ENCODE results near the gene DDTL. TPM values are rescaled to one million over a fixed set of nuclear protein-coding genes. Genes with fewer than 3 reads are reported as not detected.
"Not testable (repeated sequence)": the region's sequence is repeated elsewhere in the genome, so short reads cannot be mapped to it uniquely, and the experiment has no call there.

The DDTL gene
- polyA plus RNA-seq, 1 donor from 2014 or later, result 1.7 TPM

- not testable (repeated sequence) for H3K36me3 Mint-ChIP-seq, H3K27ac Mint-ChIP-seq, H3K4me1 Mint-ChIP-seq, H3K27me3 Mint-ChIP-seq, H3K4me3 Mint-ChIP-seq, H3K9me3 Mint-ChIP-seq
These were observed 11.7 kb upstream of the DDTL start for GRCh38 chr22:23954991-23955305.

GRCh38 chr22:23955886-23956285 lies 10.8 kb upstream of the DDTL start:
- H3K4me3 Mint-ChIP-seq, H3K27me3 Mint-ChIP-seq, H3K4me1 Mint-ChIP-seq, H3K27ac Mint-ChIP-seq, H3K9me3 Mint-ChIP-seq, H3K36me3 Mint-ChIP-seq: not testable (repeated sequence)

DNA sequence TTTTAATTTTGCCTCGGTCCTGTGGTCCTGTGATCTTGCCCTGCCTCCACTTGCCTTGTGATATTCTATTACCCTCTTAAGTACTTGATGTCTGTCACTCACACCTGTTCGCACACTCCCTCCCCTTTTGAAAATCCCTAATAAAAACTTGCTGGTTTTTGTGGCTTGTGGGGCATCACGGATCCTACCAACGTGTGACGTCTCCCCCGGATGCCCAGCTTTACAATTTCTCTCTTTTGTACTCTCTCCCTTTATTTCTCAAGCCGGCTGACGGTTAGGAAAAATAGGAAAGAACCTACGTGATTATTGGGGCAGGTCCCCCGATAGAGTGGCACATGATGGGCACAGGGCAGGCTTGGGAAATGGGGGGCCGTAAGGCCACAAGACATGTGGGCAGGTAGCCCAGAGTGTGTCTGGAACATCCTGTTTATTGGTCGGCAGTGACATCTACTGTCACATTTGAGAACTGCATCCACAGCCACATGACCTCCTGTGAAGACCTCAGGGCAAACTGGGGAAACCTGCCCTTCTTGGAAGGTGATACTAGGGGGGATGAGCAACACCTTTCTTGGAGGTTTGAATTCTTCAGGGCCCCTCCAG lies 10.3 kb upstream of the DDTL start:
- not testable (repeated sequence) for H3K9me3 Mint-ChIP-seq, H3K27me3 Mint-ChIP-seq, H3K36me3 Mint-ChIP-seq, H3K4me3 Mint-ChIP-seq, H3K4me1 Mint-ChIP-seq
- H3K27ac Mint-ChIP-seq, result peak overlapping the region in 1 of 3 donors; percentile 9

DNA sequence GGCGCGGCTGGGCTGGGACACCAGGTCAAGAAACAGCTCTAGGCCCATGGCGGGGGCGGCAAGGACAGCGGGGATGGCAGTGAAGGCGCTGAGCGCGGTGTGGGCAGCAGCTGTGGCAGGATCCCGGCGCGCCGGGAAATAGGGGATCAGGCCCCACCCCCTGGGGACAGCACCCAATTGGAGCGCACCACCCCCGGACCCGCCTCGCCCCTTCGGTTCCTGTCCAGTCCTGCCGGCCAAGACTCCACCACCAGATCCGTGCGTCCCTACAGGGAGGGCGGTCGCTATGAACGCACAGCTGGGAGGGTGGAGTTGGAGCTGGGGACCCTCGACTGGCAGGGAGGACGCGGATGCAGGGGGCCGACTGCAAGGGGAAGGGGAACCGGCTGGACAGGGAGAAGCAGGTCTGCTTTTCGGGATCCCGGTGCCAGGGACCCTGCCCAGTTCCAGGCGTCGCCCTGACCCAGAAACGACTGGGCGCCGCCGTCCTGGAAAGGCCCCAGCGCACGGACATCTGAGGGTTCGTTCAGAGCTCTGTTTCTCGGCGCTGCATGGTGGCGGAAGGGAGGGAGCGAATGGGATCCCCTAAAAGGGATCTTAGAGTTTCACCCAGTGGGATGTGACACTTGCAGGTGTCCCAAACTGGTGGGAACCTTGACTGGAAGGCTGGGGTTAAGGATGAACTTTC lies 5.5 kb upstream of the DDTL start, which contains the start of gene GSTT2B:
Gene GSTT2B (minus strand): TSS at position 112 of the 688 bp plus-strand sequence. CDS start 64 bp downstream, at position 48.
- H3K4me3 Mint-ChIP-seq, result not testable (repeated sequence)

DNA sequence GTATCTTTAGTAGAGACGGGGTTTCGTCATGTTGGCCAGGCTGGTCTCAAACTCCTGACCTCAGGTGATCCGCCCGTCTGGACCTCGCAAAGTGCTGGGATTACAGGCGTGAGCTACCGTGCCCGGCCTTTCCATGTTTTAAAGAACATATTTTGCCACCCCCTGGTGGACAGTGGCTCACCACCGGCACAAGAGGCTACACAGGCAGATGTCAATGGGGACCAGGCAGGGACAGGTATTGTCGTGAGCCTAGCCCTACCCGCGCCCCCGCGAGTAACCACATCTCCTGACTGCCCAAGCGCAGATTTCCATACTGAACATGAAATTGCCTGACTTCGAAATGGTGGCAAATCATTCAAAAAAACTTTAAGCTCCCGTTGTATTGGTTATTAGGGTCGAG lies 594 bp upstream of the DDTL start:
- H3K36me3 Mint-ChIP-seq, H3K27me3 Mint-ChIP-seq, H3K9me3 Mint-ChIP-seq, H3K27ac Mint-ChIP-seq, H3K4me3 Mint-ChIP-seq: not testable (repeated sequence)
- peaks cover 0 to 17% (median 8%) of the 10 kb centered on the region in 3 donors for H3K4me1 Mint-ChIP-seq

More for the DNA sequence above, 5.5 kb upstream of the DDTL start, which contains the start of gene GSTT2B:
- not testable (repeated sequence) for H3K4me1 Mint-ChIP-seq, H3K9me3 Mint-ChIP-seq, H3K27me3 Mint-ChIP-seq, H3K36me3 Mint-ChIP-seq, H3K27ac Mint-ChIP-seq

DNA sequence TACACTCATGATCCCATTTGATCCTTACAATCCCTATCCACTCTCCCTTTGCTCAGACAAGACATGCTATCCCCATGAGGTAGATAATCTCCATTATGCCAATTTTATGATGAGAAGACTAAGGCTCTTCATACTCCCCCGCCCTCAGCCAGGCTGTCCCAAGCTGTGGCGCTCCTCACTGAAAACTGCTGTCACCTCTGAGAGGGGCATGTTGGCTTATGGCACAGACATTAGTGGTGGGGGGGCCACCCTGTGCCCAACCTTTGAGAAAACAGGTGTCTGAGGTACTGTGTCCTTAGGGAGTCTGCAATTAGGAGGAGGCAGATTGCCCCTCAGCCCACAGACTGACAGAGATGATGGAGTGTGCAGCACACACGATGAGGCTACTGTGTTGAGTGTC lies 2.4 kb downstream of the DDTL start:
- H3K27ac Mint-ChIP-seq, result no peak overlapping the region
- H3K9me3 Mint-ChIP-seq, result no peaks in the 10 kb centered on the region
- H3K27me3 Mint-ChIP-seq, result no peaks in the 10 kb centered on the region
- H3K36me3 Mint-ChIP-seq, result no peaks in the 10 kb centered on the region
- H3K4me1 Mint-ChIP-seq, result peaks cover 0 to 20% (median 8%) of the 10 kb centered on the region in 3 donors
- peak overlapping the region in 2 of 4 donors; percentile 23 to 33 for H3K4me3 Mint-ChIP-seq

GRCh38 chr22:23970201-23970641 lies 3.5 kb downstream of the DDTL start:
- Mint-ChIP-seq H3K9me3 (no peaks in the 10 kb centered on the region), H3K36me3 (no peaks in the 10 kb centered on the region), H3K4me1 (peaks cover 0 to 20% (median 8%) of the 10 kb centered on the region in 3 donors), H3K27me3 (no peaks in the 10 kb centered on the region), H3K4me3 (peak overlapping the region in 2 of 4 donors; percentile 23 to 30), H3K27ac (peak overlapping the region in 2 of 3 donors; percentile 13 to 87)

DNA sequence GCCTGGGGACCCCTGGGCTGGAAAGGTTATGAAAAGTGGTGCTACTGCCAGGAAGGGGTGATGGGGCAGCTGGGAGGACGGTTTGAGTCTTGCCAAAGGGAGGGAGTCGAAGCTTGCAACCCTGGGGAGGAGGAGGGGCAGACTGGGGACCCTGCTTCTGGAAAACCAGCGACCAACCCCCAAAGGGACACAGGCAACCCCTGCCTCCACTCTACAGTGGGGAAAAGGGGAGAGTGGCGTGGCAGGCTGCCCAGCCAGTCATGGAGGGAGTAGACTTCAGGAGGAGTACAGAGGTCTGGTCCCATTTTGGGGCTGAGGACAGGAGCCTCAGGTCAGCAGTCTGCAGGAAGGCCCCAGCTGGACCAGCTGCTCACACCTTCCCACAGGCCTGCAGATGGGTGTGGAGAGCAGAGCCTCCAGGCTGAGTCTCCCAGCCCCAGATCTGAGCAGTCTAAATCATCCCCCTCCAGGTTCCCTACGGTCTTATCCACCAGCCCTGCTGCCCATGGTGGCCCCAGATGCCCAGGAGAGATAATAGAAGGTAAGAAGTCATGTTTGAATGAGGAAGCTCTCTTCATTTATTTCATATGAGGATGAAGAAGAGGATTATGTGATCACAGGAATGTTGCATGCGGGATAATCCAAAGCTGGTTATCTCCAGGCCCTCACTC lies 4.3 kb downstream of the DDTL start:
- Mint-ChIP-seq H3K9me3 (no peaks in the 10 kb centered on the region), H3K4me1 (peaks cover 0 to 20% (median 8%) of the 10 kb centered on the region in 3 donors), H3K27me3 (no peaks in the 10 kb centered on the region), H3K36me3 (no peaks in the 10 kb centered on the region), H3K4me3 (peak overlapping the region in 2 of 4 donors; percentile 60 to 84), H3K27ac (peak overlapping the region in 2 of 3 donors; percentile 5 to 13)

GRCh38 chr22:23971927-23972326 lies 5.2 kb downstream of the DDTL start:
- H3K27me3 Mint-ChIP-seq, H3K9me3 Mint-ChIP-seq, H3K36me3 Mint-ChIP-seq: not testable (repeated sequence)
- H3K27ac Mint-ChIP-seq, result peak overlapping the region in 1 of 3 donors; percentile 67
- H3K4me1 Mint-ChIP-seq, result peaks cover 0 to 20% (median 8%) of the 10 kb centered on the region in 3 donors
- H3K4me3 Mint-ChIP-seq, result peak overlapping the region in 1 of 4 donors; percentile 84

GRCh38 chr22:23974345-23974744 lies 7.7 kb downstream of the DDTL start, which contains the start of gene DDT:
DDT (minus strand) TSS chr22:23974441; CDS start chr22:23974414, 27 bp downstream.
- not testable (repeated sequence) for H3K36me3 Mint-ChIP-seq, H3K27ac Mint-ChIP-seq, H3K9me3 Mint-ChIP-seq, H3K4me3 Mint-ChIP-seq, H3K27me3 Mint-ChIP-seq
- peaks cover 0 to 16% (median 8%) of the 10 kb centered on the region in 3 donors for H3K4me1 Mint-ChIP-seq

GRCh38 chr22:23974836-23975352 lies 8.2 kb downstream of the DDTL start:
- H3K27ac Mint-ChIP-seq, H3K36me3 Mint-ChIP-seq, H3K27me3 Mint-ChIP-seq, H3K4me3 Mint-ChIP-seq, H3K9me3 Mint-ChIP-seq: not testable (repeated sequence)
- H3K4me1 Mint-ChIP-seq, result peaks cover 0 to 11% (median 7%) of the 10 kb centered on the region in 3 donors

DNA sequence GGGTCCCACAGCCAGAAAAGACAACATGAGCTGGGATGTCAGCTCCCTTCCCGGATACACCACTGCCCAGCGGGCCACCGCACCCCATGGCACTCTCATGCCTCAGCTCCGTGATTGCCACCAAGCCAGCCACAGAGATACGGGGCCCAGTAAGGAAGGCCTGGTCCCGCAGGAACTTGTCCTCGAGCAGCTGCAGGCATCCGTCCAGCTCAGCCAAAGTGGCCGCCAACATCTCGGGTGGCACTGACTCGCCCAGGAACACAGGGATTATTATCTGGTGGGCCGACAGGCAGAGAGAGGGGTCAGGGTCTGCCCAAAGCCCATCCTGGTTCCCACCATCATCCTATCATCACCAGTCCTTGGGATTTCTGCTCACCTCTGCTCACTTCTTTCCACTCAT lies 10.6 kb downstream of the DDTL start:
- H3K4me1 Mint-ChIP-seq, H3K4me3 Mint-ChIP-seq, H3K27ac Mint-ChIP-seq, H3K36me3 Mint-ChIP-seq, H3K27me3 Mint-ChIP-seq, H3K9me3 Mint-ChIP-seq: not testable (repeated sequence)

- not testable (repeated sequence) for H3K4me1 Mint-ChIP-seq, H3K27ac Mint-ChIP-seq
These were observed 13.0 kb downstream of the DDTL start, which contains the start of gene GSTT2 for GRCh38 chr22:23979557-23980240. GSTT2 (plus strand) TSS chr22:23980134.

DNA sequence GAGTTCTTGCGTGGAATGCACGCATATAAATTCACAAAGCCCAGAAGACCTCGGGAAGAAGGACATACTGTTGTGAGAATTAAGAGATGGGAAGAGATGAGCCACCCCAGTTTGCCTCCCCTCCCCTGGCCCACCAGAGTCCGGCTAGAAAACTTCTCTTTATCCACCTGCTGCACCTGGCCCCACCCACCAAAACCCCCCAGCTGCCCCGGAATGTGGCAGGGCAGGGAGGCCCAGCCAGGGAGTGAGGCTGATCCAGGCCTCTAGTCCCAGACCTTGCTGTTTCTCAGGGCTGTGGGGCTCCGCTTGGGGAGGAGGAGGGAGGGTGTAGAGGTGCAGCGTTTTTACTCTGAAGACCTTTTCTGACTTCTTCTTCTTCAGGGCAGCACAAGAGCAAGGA lies 13.9 kb downstream of the DDTL start:
- not testable (repeated sequence) for H3K9me3 Mint-ChIP-seq, H3K27me3 Mint-ChIP-seq, H3K4me1 Mint-ChIP-seq, H3K27ac Mint-ChIP-seq, H3K4me3 Mint-ChIP-seq, H3K36me3 Mint-ChIP-seq

More at GRCh38 chr22:23979557-23980240, 13.0 kb downstream of the DDTL start, which contains the start of gene GSTT2:
- not testable (repeated sequence) for H3K9me3 Mint-ChIP-seq, H3K4me3 Mint-ChIP-seq, H3K36me3 Mint-ChIP-seq, H3K27me3 Mint-ChIP-seq

DNA sequence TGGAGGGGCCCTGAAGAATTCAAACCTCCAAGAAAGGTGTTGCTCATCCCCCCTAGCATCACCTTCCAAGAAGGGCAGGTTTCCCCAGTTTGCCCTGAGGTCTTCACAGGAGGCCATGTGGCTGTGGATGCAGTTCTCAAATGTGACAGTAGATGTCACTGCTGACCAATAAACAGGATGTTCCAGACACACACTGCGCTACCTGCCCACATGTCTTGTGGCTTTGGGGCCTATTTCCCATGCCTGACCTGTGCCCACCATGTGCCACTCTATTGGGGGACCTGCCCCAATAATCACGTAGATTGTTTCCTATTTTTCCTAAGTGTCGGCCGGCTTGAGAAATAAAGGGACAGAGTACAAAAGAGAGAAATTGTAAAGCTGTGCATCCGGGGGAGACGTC lies 17.7 kb downstream of the DDTL start:
- Mint-ChIP-seq H3K27ac (peak overlapping the region in 1 of 3 donors; percentile 85), H3K4me3 (peak overlapping the region in 1 of 4 donors; percentile 1), H3K36me3 (no peaks in the 10 kb centered on the region), H3K9me3 (no peaks in the 10 kb centered on the region), H3K27me3 (no peaks in the 10 kb centered on the region), H3K4me1 (peaks cover 0 to 2% (median 0%) of the 10 kb centered on the region in 3 donors)

Data from IgD-negative memory B cell (primary cell).